ENCODE results near the gene PPP4C.

Gene PPP4C

DNA sequence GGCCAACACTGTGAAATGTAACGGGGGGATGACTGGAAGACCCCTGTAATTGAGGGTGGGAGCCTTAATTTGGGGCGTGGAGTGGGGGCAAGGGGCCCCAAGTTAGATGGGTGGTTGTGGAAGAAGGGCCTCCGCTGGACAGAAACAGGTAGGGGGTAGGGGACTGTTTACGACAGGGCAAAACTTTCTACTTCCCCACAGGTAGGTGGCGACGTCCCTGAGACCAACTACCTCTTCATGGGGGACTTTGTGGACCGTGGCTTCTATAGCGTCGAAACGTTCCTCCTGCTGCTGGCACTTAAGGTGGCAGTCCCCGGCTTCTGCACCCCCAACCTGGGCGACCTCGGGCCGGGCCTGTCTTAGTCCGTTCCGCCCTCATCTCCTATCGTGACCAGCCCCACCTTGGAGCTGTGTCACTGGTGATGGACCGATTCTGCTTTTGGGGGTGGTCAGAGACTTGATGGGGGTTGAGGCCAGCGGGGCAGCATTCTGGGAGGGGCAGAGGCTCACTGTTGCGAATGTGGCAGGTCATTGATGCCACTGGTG, 6.8 kb downstream of the PPP4C start:
- DNase-seq (ENCODE audit: low read depth in 2 of 2): no peak

DNA sequence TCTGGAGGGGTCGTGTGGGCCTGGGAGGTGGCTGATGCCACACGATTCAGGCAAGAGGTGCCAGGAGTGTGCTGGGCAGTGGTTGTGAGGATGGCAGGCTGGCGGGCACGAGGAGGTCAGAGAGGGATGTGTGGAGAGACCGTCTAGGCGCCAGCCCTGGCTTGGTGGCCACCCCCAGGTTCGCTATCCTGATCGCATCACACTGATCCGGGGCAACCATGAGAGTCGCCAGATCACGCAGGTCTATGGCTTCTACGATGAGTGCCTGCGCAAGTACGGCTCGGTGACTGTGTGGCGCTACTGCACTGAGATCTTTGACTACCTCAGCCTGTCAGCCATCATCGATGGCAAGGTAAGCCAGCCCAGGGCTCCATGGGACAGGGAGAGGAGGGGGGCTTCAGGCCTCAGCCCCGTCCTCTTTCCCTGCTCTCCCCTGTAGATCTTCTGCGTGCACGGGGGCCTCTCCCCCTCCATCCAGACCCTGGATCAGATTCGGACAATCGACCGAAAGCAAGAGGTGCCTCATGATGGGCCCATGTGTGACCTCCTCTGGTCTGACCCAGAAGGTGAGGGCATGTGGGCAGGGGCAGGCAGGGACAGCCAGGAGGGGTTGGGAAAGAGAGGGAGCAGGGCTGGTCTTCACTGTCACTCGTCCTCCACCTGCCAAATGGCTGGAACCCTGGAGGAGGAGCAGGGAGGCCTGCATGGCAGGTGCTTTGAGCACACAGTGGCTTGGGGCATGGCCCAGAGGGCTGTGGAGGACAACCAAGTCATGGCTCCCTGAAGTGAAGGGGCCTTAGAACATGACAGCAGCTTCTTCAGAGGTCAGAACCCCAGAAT, 7.6 kb downstream of the PPP4C start:
- no peak for DNase-seq (ENCODE audit: low read depth in 2 of 2)

GRCh38 chr16:30084096-30084815, 8.5 kb downstream of the PPP4C start:
- no peak for DNase-seq (ENCODE audit: low read depth in 2 of 2)

- no peak for DNase-seq (ENCODE audit: low read depth in 2 of 2)
Observed at GRCh38 chr16:30084816-30085159, 9.0 kb downstream of the PPP4C start.

- DNase-seq (ENCODE audit: low read depth in 2 of 2): no peak
Observed at GRCh38 chr16:30085247-30085646, 9.5 kb downstream of the PPP4C start.

- no peak for DNase-seq (ENCODE audit: low read depth in 2 of 2)
Observed at GRCh38 chr16:30085820-30086219, 10.0 kb downstream of the PPP4C start.

- no peak for DNase-seq (ENCODE audit: low read depth in 2 of 2)
Observed at GRCh38 chr16:30086291-30087140, 10.7 kb downstream of the PPP4C start.

DNA sequence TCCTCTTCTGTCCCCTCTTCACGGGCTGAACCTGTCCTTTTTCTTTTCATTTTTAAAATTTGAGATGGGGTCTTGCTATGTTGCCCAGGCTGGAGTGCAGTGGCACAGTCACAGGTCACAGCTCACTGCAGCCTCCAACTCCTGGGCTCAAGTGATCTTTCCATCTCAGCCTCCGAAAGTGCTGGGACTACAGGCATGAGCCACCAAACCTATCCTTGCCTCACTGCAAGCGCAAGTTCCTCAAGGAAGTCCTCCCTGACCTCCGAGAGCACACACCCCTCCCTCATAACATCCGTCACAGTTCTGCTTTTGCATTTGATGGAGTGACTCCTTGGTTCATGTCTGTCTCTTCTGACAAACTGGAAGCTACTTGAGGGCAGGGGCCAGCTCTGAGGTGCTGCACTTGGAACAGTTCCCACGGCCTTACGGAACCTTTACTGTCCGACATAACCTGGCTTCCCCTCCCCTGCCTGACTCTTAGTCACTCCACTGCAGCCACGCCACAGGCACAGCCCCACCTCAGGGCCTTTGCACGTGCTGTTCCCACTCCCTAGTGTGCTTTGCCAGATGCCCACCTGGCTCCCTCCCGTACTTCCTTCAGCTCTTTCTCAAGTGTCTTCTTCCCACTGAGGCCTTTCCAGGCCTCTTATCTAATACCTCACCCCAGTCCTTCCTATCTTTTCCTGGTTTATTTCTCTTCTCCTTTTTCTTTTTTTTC, 11.5 kb downstream of the PPP4C start:
- no peak for DNase-seq (ENCODE audit: low read depth in 2 of 2)

- DNase-seq (ENCODE audit: low read depth in 2 of 2): no peak
Observed at GRCh38 chr16:30088237-30088831, 12.5 kb downstream of the PPP4C start.

GRCh38 chr16:30088832-30089624, 13.2 kb downstream of the PPP4C start:
- DNase-seq (ENCODE audit: low read depth in 2 of 2): no peak

DNA sequence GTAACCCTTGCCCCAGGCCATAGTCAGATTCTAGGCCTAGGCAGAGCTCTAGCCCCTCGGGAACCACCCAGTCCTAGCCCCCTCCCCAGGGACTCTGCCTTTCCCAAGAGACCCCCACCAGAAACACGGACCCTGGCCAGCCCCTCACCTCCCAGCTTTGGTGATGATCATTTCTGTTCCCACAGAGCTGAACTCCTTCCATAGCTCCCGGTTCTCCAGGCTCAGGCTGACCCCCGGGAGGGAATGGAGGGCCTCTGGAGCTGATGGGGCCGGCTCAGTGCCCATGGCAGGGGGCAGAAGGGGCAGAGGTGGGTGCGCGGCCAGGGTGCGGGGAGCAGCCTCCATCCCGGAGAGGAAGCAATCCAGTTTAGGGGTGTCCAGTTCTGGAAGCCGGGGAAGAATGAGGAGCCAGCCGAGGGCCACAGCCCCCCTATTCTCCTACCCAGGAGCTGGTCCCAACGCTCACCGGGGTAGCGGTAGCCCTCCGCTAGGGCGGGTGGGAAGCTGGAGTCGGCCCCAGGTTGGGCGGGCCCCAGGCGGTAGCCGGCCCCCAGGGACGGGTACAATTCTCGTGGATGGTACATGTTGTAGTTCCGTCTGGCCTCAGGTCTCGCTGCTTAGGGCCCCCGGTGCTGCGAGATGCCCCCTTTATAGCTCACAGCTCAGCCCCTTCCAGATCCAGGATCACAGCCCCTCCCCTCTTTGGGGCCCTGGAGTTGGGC, 15.0 kb downstream of the PPP4C start:
- no peak for DNase-seq (ENCODE audit: low read depth in 2 of 2)

- DNase-seq (ENCODE audit: low read depth in 2 of 2): peak; percentile 82 to 86
Observed at GRCh38 chr16:30091474-30092372, 15.9 kb downstream of the PPP4C start, which contains the start of gene TBX6. TSS of gene TBX6 (minus strand) at chr16:30091924. CDS start at chr16:30091193, 731 bp downstream.

GRCh38 chr16:30092373-30093010, 16.7 kb downstream of the PPP4C start:
- DNase-seq (ENCODE audit: low read depth in 2 of 2): no peak

GRCh38 chr16:30094541-30095165, 18.9 kb downstream of the PPP4C start:
- DNase-seq (ENCODE audit: low read depth in 2 of 2): no peak

- no peak for DNase-seq (ENCODE audit: low read depth in 2 of 2)
Observed at GRCh38 chr16:30095166-30096078, 19.6 kb downstream of the PPP4C start.

Data from stimulated activated CD8-positive, alpha-beta memory T cell treated with anti-CD3 and anti-CD28 coated beads, Interleukin-7, amount 100 ng/mL, for 1 hour (primary cell).